VCaP (cell line): ENCODE data around the gene PTPRT.
A peak's percentile ranks its signal among the peaks of the same experiment; 100 is the strongest.

Experiments
- H3K27ac ChIP-seq: fragments of 450-650 bp; 2 replicates; pipeline ENCODE4 v1.5.1; 2017
- CTCF ChIP-seq: fragments of 450-650 bp; conservative IDR thresholded peaks from 2 replicates; pipeline ENCODE4 v1.5.1; 2017; ENCODE audit warnings: mild to moderate bottlenecking, moderate library complexity

The PTPRT gene

GRCh38 chr20:42472198-42472597, 717.5 kb downstream of the PTPRT start:
- no peak for TF ChIP-seq CTCF
- H3K27ac ChIP-seq = no peak overlapping the region

- H3K27ac ChIP-seq = no peak overlapping the region
- no peak for TF ChIP-seq CTCF
Measured at GRCh38 chr20:42461965-42462593, 727.6 kb downstream of the PTPRT start.

- no peak for TF ChIP-seq CTCF
- no peak overlapping the region for H3K27ac ChIP-seq
Measured at GRCh38 chr20:42461291-42461690, 728.4 kb downstream of the PTPRT start.

- H3K27ac ChIP-seq = no peak overlapping the region
- no peak for TF ChIP-seq CTCF
Measured at GRCh38 chr20:42447270-42447669, 742.4 kb downstream of the PTPRT start.

GRCh38 chr20:42444799-42445198, 744.9 kb downstream of the PTPRT start:
- no peak overlapping the region for H3K27ac ChIP-seq
- TF ChIP-seq CTCF = no peak

GRCh38 chr20:42443200-42443599, 746.5 kb downstream of the PTPRT start:
- H3K27ac ChIP-seq = peak overlapping the region; percentile 72; the same call in 1 of the 2 replicates
- TF ChIP-seq CTCF = no peak

- peak overlapping the region; percentile 72 for H3K27ac ChIP-seq
- no peak for TF ChIP-seq CTCF
Measured at GRCh38 chr20:42442716-42443115, 747.0 kb downstream of the PTPRT start.
